SK-N-SH treated with all-trans-retinoic acid at 6 μM for 48 hours (cell line): ENCODE data around the gene STX18.
A peak's percentile ranks its signal among the peaks of the same experiment; 100 is the strongest.

Source experiments
- ATAC-seq: fragments of 200-7000 bp; cut with Tn5 transposase; 3 replicates; pipeline ENCODE4 v1.9.1; 2020; ENCODE audit warnings: mild to moderate bottlenecking, moderate library complexity
- ARNTL ChIP-seq: fragments of 450-650 bp; formaldehyde crosslinking; IDR thresholded peaks from 2 replicates; pipeline ENCODE4 v1.5.0; 2020; ENCODE audit warnings: low read depth, mild to moderate bottlenecking, moderate library complexity, borderline replicate concordance
- BACH2 ChIP-seq: fragments of 250-450 bp; sonication (Bioruptor Pico); IDR thresholded peaks from 2 replicates; pipeline ENCODE4 v1.9.0; 2021; ENCODE audit warnings: mild to moderate bottlenecking, borderline replicate concordance
- CSDC2 ChIP-seq: fragments of 250-450 bp; sonication (Bioruptor Pico); IDR thresholded peaks from 2 replicates; pipeline ENCODE4 v1.5.0; 2020; ENCODE audit warnings: mild to moderate bottlenecking, moderate library complexity
- ESRRG ChIP-seq: fragments of 250-450 bp; sonication (Bioruptor Pico); IDR thresholded peaks from 2 replicates; pipeline ENCODE4 v1.6.1; 2021; ENCODE audit warnings: mild to moderate bottlenecking
- ISL1 ChIP-seq: fragments of 250-450 bp; sonication (Bioruptor Pico); IDR thresholded peaks from 2 replicates; pipeline ENCODE4 v2.1.2; 2022; ENCODE audit warnings: mild to moderate bottlenecking, moderate library complexity
- OSR1 ChIP-seq: fragments of 250-450 bp; sonication (Bioruptor Pico); IDR thresholded peaks from 2 replicates; pipeline ENCODE4 v1.8.0; 2022; ENCODE audit warnings: moderate library complexity, mild to moderate bottlenecking, inconsistent platforms
- PATZ1 ChIP-seq: fragments of 250-450 bp; sonication (Bioruptor Pico); IDR thresholded peaks from 2 replicates; pipeline ENCODE4 v1.8.0; 2020; ENCODE audit warnings: mild to moderate bottlenecking, moderate library complexity, borderline replicate concordance
- POU6F1 ChIP-seq: fragments of 250-450 bp; sonication (Bioruptor Pico); IDR thresholded peaks from 2 replicates; pipeline ENCODE4 v1.8.0; 2021; ENCODE audit warnings: low read depth, mild to moderate bottlenecking, moderate library complexity, borderline replicate concordance
- PPARA ChIP-seq: fragments of 250-450 bp; sonication (Bioruptor Pico); IDR thresholded peaks from 2 replicates; pipeline ENCODE4 v1.5.0; 2020; ENCODE audit warnings: mild to moderate bottlenecking, borderline replicate concordance
- RARB ChIP-seq: fragments of 250-450 bp; sonication (Bioruptor Pico); IDR thresholded peaks from 2 replicates; pipeline ENCODE4 v1.8.0; 2021; ENCODE audit warnings: mild to moderate bottlenecking, moderate library complexity
- SNAI2 ChIP-seq: fragments of 250-450 bp; sonication (Bioruptor Pico); IDR thresholded peaks from 2 replicates; pipeline ENCODE4 v1.5.0; 2020; ENCODE audit warnings: mild to moderate bottlenecking, moderate library complexity
- TCF4 ChIP-seq: fragments of 250-450 bp; sonication (Bioruptor Pico); IDR thresholded peaks from 2 replicates; pipeline ENCODE4 v1.8.0; 2021; ENCODE audit warnings: mild to moderate bottlenecking, moderate library complexity, borderline replicate concordance
- TOX ChIP-seq: fragments of 250-450 bp; sonication (Bioruptor Pico); IDR thresholded peaks from 2 replicates; pipeline ENCODE4 v1.8.0; 2021; ENCODE audit warnings: mild to moderate bottlenecking, moderate library complexity, borderline replicate concordance
- TSHZ2 ChIP-seq: fragments of 250-450 bp; sonication (Bioruptor Pico); IDR thresholded peaks from 2 replicates; pipeline ENCODE4 v1.5.0; 2020; ENCODE audit warnings: mild to moderate bottlenecking, moderate library complexity
- ZC3H10 ChIP-seq: fragments of 250-450 bp; sonication (Bioruptor Pico); IDR thresholded peaks from 2 replicates; pipeline ENCODE4 v1.5.1; 2021; ENCODE audit warnings: mild to moderate bottlenecking, moderate library complexity
- ZFP3 ChIP-seq: fragments of 250-450 bp; sonication (Bioruptor Pico); IDR thresholded peaks from 2 replicates; pipeline ENCODE4 v1.5.0; 2020; ENCODE audit warnings: mild to moderate bottlenecking, moderate library complexity
- ZFP30 ChIP-seq: fragments of 450-650 bp; formaldehyde crosslinking; IDR thresholded peaks from 2 replicates; pipeline ENCODE4 v1.5.0; 2022; ENCODE audit warnings: mild to moderate bottlenecking, moderate library complexity
- ZNF565 ChIP-seq: fragments of 450-650 bp; formaldehyde crosslinking; conservative IDR thresholded peaks from 2 replicates; pipeline ENCODE4 v1.5.0; 2020; ENCODE audit warnings: low read depth, mild to moderate bottlenecking, moderate library complexity
- ZNF70 ChIP-seq: fragments of 450-650 bp; formaldehyde crosslinking; IDR thresholded peaks from 2 replicates; pipeline ENCODE4 v1.5.0; 2020; ENCODE audit warnings: mild to moderate bottlenecking, moderate library complexity
- ZNF8 ChIP-seq: fragments of 450-650 bp; formaldehyde crosslinking; IDR thresholded peaks from 2 replicates; pipeline ENCODE4 v1.5.0; 2020; ENCODE audit warnings: mild to moderate bottlenecking, moderate library complexity

The STX18 gene

GRCh38 chr4:4485806-4486205 lies 56.0 kb downstream of the STX18 start:
- TF ChIP-seq PPARA (no peak), ESRRG (CRISPR knock-in tag) (no peak), POU6F1 (CRISPR knock-in tag) (no peak), ZNF565 (no peak), TSHZ2 (no peak)
- no peak for ATAC-seq

- ATAC-seq: no peak
- TF ChIP-seq RARB (CRISPR knock-in tag) (no peak), TOX (CRISPR knock-in tag) (no peak), TCF4 (CRISPR knock-in tag) (no peak), ZNF565 (no peak), ZC3H10 (CRISPR knock-in tag) (no peak), ISL1 (CRISPR knock-in tag) (no peak), ZFP3 (CRISPR knock-in tag) (no peak), ZNF8 (CRISPR knock-in tag) (no peak), ARNTL (CRISPR knock-in tag) (no peak), SNAI2 (CRISPR knock-in tag) (no peak), ZFP30 (CRISPR knock-in tag) (no peak), ZNF70 (no peak), ESRRG (CRISPR knock-in tag) (no peak), PPARA (no peak), PATZ1 (no peak), CSDC2 (CRISPR knock-in tag) (no peak), TSHZ2 (no peak), BACH2 (no peak)
Measured at GRCh38 chr4:4481399-4481994, 60.4 kb downstream of the STX18 start.

- ATAC-seq: peak; percentile 93
- no peak for TF ChIP-seq OSR1 (CRISPR knock-in tag)
- TF ChIP-seq CSDC2 (CRISPR knock-in tag): no peak
- TF ChIP-seq TSHZ2: no peak
- TF ChIP-seq ZFP30 (CRISPR knock-in tag): no peak
- TF ChIP-seq ARNTL (CRISPR knock-in tag): no peak
- TF ChIP-seq TCF4 (CRISPR knock-in tag): no peak
- no peak for TF ChIP-seq ZNF8 (CRISPR knock-in tag)
Measured at GRCh38 chr4:4480685-4481398, 61.0 kb downstream of the STX18 start.
